ENCODE measurements around the gene HRCT1.

DNA sequence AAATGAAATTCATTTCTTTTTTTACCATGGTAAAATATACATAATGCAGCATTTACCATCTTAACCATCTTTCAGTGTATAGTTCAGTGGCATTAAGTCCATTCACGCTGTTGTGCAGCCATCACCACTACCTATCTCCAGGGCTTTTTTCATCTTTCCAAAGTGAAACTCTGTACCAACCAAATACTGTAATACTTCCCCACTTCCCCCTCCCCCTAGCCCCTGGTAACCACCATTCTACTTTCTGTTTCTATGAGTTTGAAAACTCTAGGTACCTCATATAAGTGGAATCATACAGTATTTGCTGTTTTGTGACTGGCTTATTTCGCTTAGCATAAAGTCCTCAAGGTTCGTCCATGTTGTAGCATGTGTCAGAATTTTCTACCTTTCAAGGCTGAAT is 26.7 kb downstream of the HRCT1 start:
- no peak for TF ChIP-seq POLR2A (IDR thresholded peaks at IDR 0.05)
- TF ChIP-seq, protein P1, sequence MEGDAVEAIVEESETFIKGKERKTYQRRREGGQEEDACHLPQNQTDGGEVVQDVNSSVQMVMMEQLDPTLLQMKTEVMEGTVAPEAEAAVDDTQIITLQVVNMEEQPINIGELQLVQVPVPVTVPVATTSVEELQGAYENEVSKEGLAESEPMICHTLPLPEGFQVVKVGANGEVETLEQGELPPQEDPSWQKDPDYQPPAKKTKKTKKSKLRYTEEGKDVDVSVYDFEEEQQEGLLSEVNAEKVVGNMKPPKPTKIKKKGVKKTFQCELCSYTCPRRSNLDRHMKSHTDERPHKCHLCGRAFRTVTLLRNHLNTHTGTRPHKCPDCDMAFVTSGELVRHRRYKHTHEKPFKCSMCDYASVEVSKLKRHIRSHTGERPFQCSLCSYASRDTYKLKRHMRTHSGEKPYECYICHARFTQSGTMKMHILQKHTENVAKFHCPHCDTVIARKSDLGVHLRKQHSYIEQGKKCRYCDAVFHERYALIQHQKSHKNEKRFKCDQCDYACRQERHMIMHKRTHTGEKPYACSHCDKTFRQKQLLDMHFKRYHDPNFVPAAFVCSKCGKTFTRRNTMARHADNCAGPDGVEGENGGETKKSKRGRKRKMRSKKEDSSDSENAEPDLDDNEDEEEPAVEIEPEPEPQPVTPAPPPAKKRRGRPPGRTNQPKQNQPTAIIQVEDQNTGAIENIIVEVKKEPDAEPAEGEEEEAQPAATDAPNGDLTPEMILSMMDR (IDR thresholded peaks at IDR 0.05), result no peak

Measured in upper lobe of left lung (tissue), 4 donors.